CD4-positive, alpha-beta T cell treated with Interleukin-17A for 4 hours (primary cell): ENCODE measurements around the gene FAM193B.

Experiments used
- DNase-seq: peaks from one replicate; pipeline ENCODE4 v3.0.0-alpha.2; 2020; ENCODE audit warnings: mixed read lengths

FAM193B gene

DNA sequence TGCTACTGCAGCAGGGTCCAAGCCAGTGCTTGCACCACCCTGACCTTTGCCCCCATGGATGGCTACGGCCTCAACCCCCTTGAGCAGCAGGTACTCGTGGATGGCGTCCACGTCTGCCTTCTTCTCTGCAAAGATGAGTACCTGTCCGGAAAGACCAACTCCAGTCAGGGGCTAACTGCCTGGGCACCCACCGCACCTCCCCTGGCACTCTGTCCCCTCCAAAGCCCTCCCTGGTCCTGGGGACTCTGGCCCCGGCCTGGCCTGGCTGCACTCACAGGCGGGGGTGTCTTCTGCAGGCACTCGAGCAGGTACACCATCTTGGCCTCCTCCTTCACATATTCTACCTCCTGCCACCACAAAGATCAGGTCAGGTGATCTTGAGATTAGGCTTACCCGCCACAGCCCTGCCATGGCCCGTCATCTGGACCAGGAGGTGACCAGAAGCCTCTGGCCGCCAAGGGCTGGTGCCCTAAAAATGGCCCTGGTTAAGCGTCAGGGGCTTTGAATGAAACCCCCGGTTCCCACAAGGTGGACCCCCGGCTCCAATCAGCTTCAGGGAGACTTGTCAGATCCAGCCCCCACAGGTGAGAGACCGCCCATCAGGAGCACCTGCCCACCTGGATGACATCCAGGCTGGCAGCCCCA, 41.5 kb downstream of the FAM193B start:
- no peak for DNase-seq

GRCh38 chr5:177511796-177512675, 42.3 kb downstream of the FAM193B start:
- no peak for DNase-seq

DNA sequence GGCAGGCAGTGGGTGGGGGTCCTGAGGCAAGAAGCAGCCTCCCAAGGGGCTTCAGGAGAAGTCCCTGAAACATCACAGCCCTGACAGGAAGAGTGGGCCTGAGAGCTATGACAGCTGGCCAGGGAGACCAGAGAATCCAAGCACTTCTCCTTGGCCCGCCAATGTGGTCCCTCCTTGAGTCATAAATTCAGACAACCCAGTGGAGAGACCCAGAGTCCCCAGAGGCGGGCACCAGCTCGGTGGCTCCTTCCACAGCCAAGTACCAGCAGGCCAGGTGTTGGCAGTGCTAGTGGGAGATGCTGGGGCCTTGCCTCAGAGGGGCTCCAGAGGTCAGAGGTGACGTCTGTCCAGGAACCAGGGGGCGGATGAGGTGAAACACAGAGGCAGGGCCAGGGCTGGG, 43.2 kb downstream of the FAM193B start:
- DNase-seq, result no peak

- no peak for DNase-seq
Measured at GRCh38 chr5:177510567-177511053, 43.8 kb downstream of the FAM193B start.

- no peak for DNase-seq
Measured at GRCh38 chr5:177509991-177510566, 44.3 kb downstream of the FAM193B start.

GRCh38 chr5:177509381-177509951, 44.9 kb downstream of the FAM193B start, which contains the start of gene DOK3:
Gene DOK3, minus strand, starts transcription at chr5:177509826. Its CDS starts 286 bp downstream, at chr5:177509540.
- no peak for DNase-seq

DNA sequence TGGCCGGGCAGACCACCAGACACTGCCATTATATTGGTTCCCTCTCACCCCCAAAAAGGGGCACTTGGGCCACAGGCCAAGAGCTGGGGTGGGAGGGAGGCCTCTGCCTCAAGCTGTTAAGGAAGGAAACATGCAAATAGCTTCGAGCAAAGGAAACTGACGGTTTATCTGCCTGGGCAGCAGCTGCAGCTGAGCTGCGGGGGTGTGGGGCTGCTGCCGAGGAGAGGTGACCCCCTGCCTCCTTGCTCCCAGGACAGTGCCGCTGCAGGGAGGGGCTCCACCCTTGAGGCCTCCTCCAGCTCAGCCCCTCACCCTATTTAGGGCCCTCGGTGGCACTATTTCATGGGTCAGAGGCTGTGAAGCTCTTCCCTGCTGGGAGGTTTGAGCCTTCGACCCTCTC, 45.5 kb downstream of the FAM193B start:
- DNase-seq, result no peak

DNA sequence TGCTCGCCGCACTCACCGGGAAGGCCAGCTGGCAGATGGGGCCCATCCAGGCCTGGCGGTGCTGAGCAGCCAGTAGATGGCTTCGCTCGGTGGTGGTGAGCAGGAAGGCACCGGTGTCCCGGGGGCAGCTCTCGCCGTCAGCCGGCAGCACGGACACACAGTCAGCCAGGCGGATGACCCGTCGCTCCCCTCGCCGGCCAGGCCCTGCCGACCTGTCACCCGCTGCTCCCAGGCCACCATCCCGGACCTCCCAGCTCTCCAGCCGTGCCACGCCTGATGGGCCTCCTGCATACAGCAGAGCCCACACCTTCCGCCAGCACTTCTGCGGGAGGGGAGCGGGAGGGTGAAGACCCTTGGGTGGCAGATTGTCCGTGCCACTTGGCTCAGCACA, 46.1 kb downstream of the FAM193B start:
- DNase-seq, result no peak

DNA sequence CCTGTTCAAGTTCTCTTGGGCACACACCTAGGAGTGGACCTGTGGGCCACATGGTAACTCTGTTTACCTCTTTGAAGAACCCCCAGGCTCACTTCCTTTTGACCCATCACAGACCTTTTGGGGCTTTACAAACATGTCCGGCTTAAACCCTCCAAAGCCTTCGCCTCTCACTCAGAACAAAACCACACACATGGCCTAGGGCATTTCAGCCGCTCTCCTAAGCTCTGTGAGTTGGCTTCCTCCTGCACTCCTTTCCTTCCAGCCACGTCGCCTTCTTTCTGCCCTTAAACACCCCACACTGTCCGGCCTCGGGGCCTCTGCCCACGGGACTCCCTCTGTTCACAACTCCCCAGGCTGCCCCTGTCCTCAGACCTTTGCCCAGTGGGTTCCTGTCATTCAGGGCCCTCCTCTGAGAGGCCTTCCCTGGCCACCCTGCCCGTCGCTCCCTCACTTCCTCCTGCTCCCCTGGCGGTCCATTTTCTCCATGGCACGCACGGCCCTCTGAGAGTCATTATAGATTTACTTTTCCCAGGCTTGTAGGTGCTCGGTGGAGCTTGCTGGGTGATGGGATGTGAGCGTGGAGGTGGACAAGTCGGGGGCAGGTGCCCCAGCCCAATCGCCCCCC, 46.7 kb downstream of the FAM193B start:
- DNase-seq, result no peak

GRCh38 chr5:177507165-177507564, 47.2 kb downstream of the FAM193B start:
- no peak for DNase-seq

DNA sequence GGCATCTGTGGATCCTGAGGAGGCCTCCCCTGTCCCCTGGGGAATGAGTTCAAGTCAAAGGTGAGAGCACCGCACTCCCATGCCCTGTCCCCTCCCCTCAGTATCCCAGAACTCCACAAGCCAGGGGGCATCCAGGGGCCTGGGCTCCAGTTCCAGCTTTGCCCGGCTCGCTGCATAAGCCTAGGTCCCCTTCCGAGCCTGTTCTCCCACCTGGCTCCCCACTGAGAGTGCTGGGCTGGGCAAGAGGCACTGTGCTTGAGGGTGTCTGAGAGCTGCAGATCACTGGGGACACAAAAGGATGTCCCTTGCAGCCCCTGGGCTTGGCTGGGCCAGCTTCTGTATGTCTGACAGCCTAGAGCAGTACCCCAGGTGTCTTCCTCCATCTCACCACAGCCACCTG, 49.3 kb downstream of the FAM193B start:
- DNase-seq, result no peak

DNA sequence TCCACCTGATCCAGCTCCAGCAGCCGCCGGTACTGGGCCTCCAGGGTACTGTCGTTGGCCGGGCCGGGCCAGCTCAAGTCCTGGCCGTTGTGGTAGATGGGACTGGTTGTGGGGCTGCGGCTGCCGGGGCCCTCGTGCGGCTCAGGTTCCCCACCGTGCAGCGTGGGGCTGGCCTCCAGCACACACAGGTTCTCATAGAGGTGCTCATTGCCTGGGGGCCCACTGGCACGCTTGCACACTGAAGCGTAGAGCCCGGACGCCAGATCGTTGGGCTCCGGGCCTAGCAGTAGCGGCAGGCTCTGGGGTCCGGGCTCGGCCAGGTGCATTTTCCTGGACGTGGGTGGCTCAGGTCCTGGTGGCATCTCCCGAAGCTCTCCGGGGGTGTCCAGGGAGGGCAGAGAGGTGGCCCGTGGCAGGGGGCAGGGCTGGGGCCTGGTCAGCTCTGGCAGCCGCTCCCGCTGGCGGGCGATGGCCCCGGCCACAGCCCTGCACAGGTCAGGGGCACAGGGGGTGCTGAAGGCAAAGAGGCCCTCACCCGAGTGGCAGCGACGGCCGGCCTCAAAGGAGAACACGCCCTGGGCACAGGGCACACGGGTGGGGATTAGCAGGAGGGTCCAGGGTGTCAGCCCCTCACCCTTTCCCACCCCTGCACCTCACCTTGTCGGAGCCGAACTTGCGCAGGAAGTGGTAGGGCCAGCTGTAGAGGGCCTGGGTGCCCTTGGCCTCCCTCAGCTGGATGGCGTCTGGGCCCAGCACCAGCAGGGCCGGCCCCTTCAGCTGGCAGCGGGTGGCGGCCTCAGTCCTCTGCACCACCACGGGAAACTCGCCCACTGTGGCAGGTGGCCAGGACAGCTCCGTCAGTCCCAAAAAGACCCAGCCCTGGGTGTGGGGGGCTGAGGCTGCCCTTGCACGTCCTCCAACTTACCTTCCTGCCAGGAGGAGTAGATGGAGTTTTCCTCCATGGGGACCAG, 50.0 kb downstream of the FAM193B start:
- DNase-seq, result no peak

GRCh38 chr5:177503351-177504085, 50.8 kb downstream of the FAM193B start:
- no peak for DNase-seq

- no peak for DNase-seq
Measured at GRCh38 chr5:177502886-177503285, 51.5 kb downstream of the FAM193B start.

- DNase-seq, result no peak
Measured at GRCh38 chr5:177501874-177502678, 52.3 kb downstream of the FAM193B start.

- DNase-seq, result peak; percentile 93
Measured at GRCh38 chr5:177500685-177501522, 53.5 kb downstream of the FAM193B start.

GRCh38 chr5:177499842-177500241, 54.5 kb downstream of the FAM193B start:
- no peak for DNase-seq

DNA sequence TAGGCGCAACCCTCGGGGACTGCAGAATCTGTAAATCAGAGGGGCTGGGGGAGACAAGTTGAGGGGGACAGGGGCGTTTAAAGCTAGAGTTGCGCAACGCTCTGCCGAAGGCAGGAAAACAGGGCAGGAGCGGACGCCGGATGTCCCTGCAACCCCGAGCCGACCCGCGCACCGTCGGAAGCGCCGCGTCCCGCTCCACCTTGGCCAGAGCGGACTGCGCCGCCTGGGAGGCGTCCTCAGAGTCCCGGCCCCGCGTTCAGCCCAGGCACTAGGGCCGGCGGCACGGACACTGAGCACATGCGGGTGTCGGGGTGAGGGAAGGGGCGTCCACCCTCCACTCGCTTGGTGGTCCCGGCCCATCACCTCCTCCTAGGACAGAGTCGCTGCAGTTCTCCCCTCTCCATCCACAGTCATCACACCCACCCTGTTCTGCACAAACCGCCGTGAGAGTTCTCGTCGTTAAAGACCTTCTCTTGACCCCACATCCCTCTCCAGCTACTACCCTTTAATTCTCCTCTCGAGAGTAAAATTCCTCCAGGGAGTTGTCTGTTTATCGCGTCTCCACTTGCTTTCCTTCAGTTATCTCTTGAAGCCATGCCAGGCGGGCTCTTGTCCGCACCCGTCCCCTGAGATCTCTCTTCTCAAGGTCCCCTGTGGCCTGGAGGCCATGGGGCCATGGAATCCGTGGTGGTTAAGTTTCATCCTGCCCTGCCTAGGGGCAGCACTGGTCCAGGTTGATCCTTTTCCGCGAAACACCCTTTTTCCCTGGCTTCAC, 56.2 kb downstream of the FAM193B start:
- no peak for DNase-seq
